Peyer's patch (tissue), 4 donors: ENCODE results near the gene CLEC1B.

Source experiments
- POLR2A ChIP-seq, 2 donors: fragments of 450-650 bp; IDR thresholded peaks; one replicate each; pipeline ENCODE4 v1.5.1; 2017; ENCODE audit warnings: antibody characterized with exemption in 2 of 2, mild to moderate bottlenecking in 2 of 2, moderate library complexity in 2 of 2
- TF ChIP-seq, protein P1 (sequence below), 6 experiments: fragments of 450-650 bp in 4 of 6; fragments of 200-600 bp in 2 of 6; sonication (generic) in 1 of 6; IDR thresholded peaks; one replicate each; pipeline ENCODE4 v1.5.1; 2017 to 2019; ENCODE audit warnings: antibody characterized with exemption in 6 of 6, mild to moderate bottlenecking in 3 of 6, moderate library complexity in 1 of 6

DNA sequence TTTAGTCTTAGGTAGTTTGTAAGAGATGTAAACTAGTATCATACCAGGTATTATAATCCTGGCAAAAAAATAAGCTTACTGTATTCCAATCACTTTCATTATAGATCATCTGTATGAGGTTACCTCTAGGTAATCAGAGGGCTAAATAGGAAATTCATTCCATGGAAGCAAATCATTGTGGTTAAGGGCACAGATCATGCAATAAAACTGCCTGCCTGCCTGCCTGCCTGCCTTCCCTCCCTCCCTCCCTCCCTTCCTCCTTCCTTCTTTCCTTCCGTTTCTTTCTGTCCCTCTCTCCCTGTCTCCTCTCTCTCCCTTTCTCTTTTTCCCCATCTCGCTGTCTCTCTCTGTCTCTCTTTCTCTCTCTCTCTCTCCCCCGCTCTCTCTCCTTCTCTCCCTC is 28.4 kb upstream of the CLEC1B start:
- TF ChIP-seq, protein P1, sequence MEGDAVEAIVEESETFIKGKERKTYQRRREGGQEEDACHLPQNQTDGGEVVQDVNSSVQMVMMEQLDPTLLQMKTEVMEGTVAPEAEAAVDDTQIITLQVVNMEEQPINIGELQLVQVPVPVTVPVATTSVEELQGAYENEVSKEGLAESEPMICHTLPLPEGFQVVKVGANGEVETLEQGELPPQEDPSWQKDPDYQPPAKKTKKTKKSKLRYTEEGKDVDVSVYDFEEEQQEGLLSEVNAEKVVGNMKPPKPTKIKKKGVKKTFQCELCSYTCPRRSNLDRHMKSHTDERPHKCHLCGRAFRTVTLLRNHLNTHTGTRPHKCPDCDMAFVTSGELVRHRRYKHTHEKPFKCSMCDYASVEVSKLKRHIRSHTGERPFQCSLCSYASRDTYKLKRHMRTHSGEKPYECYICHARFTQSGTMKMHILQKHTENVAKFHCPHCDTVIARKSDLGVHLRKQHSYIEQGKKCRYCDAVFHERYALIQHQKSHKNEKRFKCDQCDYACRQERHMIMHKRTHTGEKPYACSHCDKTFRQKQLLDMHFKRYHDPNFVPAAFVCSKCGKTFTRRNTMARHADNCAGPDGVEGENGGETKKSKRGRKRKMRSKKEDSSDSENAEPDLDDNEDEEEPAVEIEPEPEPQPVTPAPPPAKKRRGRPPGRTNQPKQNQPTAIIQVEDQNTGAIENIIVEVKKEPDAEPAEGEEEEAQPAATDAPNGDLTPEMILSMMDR (IDR thresholded peaks at IDR 0.05): no peak
- no peak for TF ChIP-seq POLR2A (IDR thresholded peaks at IDR 0.05)
